Epithelial cell of proximal tubule (primary cell): ENCODE data around the gene UNK. TPM values are rescaled to one million over a fixed set of nuclear protein-coding genes. Genes with fewer than 3 reads are reported as not detected.
A peak's percentile ranks its signal among the peaks of the same experiment; 100 is the strongest.
"Not testable (repeated sequence)": the region's sequence is repeated elsewhere in the genome, so short reads cannot be mapped to it uniquely, and the experiment has no call there.

Experiments
- DNase-seq: peaks from one replicate; pipeline ENCODE4 v3.0.0-alpha.2; 2011; ENCODE audit warnings: low read depth
- H3K4me3 ChIP-seq: 2 replicates; pipeline ENCODE4 v1.5.1; 2011; ENCODE audit warnings: low read depth, mild to moderate bottlenecking, low read length
- total RNA-seq: library from RNA; depleted of rRNA; stranded (reverse); fragments of >200 nt; gene quantifications from 2 replicates; pipeline ENCODE4 v1.2.3, GENCODE V29; 2015
- TF ChIP-seq, protein P1 (sequence below): conservative IDR thresholded peaks from 2 replicates; pipeline ENCODE4 v1.5.1; 2012; ENCODE audit warnings: low read depth, mild to moderate bottlenecking, low read length

The UNK gene
- total RNA-seq, 1 donor from 2014 or later = 19.4 TPM

DNA sequence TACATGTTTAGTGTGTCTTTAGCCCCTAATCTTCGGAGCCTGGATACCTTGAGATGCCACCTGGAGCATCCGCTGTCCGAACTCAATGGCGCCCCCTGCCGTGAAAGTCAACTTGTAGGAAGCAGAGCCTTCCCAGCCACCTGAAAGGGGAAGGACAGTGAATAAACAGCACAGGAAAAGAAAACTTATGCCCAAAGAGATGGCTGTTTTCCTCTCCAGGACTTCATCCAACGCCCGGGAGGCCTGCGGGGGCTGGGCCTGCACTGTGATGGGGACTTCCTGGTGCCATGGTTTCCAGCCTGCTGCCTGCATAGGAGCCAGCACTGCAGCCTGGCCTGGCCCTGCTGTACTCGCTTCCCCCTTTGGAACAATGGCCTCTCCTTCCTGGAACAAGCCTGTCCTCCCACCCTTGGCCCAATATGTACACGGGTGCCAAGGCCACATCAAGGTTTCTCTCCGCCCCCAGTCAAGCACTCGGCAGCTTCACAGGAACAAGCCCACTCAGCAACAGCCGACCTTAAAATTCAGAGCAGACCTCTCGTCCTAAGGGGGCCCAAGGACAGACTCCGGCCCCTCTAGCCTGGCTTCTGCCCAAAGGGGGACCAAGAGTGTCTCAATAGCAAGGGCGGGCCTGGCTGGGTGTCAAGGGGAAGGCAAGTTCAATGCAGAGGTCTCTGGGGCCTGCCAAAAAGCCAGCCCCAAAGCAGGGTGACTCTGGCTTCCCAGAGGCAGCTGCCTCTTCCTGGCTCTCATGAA, 64.1 kb downstream of the UNK start:
- no peak overlapping the region for H3K4me3 ChIP-seq
- TF ChIP-seq, protein P1, sequence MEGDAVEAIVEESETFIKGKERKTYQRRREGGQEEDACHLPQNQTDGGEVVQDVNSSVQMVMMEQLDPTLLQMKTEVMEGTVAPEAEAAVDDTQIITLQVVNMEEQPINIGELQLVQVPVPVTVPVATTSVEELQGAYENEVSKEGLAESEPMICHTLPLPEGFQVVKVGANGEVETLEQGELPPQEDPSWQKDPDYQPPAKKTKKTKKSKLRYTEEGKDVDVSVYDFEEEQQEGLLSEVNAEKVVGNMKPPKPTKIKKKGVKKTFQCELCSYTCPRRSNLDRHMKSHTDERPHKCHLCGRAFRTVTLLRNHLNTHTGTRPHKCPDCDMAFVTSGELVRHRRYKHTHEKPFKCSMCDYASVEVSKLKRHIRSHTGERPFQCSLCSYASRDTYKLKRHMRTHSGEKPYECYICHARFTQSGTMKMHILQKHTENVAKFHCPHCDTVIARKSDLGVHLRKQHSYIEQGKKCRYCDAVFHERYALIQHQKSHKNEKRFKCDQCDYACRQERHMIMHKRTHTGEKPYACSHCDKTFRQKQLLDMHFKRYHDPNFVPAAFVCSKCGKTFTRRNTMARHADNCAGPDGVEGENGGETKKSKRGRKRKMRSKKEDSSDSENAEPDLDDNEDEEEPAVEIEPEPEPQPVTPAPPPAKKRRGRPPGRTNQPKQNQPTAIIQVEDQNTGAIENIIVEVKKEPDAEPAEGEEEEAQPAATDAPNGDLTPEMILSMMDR = peak; percentile 86
- DNase-seq = no peak

DNA sequence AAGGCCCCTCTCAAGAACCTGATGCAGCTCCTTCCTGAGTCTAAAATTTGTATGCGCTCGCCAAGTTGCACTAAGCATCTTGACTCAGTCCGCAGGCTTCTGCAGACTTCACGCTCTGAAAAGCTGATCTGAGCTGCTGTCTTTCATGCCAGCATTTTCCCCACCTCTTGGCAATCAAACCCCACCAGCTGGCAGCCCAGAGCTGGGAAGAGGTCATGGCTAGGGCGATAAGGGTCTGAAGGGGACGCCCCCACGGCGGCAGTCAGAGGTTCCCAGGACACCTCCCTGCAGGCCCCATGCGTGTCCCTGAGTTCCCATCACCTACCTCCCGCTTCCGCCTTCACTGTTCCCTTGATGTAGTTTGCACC, 64.7 kb downstream of the UNK start:
- DNase-seq = no peak
- no peak overlapping the region for H3K4me3 ChIP-seq
- TF ChIP-seq, protein P1 = no peak

DNA sequence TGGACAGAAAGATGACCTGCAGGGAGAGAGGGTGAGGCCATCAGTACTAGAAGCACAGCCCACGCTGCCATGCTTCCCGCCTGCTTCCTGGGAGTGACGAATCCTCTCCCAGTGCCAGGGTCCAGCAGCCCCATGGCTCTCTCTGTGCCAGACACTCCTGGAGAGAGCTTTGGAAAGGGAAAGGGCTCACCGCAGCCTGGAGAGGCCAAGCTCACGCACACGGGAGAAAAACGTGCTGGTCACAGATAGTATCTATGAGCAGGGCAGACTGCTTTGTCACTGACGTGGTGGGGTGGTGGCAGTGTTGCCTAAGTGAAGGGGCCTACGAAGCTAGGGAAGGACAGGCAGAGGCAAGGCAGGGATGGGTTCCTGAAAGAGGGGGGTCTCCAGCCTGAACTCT, 65.1 kb downstream of the UNK start:
- no peak overlapping the region for H3K4me3 ChIP-seq
- TF ChIP-seq, protein P1 = no peak
- DNase-seq = no peak

- TF ChIP-seq, protein P1 = no peak
- no peak for DNase-seq
- no peak overlapping the region for H3K4me3 ChIP-seq
Observed at GRCh38 chr17:75850928-75851692, 66.5 kb downstream of the UNK start.

DNA sequence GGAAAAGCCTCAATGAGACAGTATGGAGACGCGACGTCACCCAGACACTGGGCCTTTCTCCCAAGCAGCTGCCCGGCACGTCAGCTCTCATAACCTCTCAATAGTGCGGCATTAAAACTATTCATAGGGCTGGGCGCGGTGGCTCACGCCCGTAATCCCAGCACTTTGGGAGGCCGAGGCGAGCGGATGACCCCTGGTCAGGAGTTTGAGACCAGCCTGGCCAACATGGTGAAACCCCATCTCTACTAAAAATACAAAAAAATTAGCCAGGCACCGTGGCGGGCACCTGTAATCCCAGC, 67.0 kb downstream of the UNK start:
- H3K4me3 ChIP-seq, DNase-seq: not testable (repeated sequence)

GRCh38 chr17:75853433-75853832, 68.8 kb downstream of the UNK start:
- DNase-seq = no peak
- no peak overlapping the region for H3K4me3 ChIP-seq
- TF ChIP-seq, protein P1 = no peak

- peak; percentile 67 for DNase-seq
- peak overlapping the region; percentile 85 for H3K4me3 ChIP-seq
- TF ChIP-seq, protein P1 = no peak
Observed at GRCh38 chr17:75854101-75854748, 69.6 kb downstream of the UNK start.
